LNCAP (cell line): ENCODE results near the gene SKIL.

ENCODE experiments used
- CTCF ChIP-seq: fragments of 450-650 bp; IDR thresholded peaks from 2 replicates; pipeline ENCODE4 v1.5.1; 2017; ENCODE audit warnings: mild to moderate bottlenecking

The SKIL gene

DNA sequence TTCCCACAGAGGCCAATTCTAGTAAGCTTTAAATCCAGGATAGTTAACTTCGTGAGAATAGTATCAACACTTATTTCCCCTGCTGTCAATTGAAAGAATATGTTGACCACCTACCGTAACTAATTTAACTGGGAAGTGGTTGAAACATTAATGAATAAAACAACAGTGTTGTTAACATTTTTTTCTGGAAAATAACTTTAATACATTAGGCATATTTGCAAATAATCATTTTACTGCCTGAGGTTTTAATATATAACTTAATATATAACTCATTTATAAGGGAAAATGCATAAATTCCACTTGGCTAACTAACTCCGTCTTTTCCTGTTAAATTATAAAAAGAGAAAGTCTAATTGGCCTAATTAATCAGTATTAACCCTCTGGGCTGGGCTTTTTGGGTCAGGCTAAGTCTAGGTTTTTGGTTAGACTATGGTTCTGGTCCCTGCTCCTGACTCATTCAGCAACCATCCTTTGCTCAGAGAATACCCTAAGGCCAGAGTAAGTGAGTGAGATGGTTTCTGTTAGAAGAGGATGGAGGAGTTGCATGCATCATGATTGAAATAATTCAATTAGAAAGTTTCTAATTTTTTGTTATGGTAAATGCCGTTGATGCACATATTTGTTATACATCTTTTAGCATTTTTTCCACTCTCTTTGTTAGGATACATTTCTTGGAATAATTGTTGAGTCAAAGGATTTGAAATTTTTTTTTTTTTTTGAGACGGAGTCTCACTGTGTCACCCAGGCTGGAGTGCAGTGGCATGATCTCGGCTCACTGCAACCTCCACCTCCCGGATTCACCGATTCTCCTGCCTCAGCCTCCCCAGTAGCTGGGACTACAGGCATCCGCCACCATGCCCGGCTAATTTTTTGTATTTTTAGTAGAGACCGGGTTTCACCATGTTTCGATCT is 10.8 kb upstream of the SKIL start:
- TF ChIP-seq CTCF = no peak

GRCh38 chr3:170350515-170351413 is 6.8 kb upstream of the SKIL start:
- TF ChIP-seq CTCF = no peak

DNA sequence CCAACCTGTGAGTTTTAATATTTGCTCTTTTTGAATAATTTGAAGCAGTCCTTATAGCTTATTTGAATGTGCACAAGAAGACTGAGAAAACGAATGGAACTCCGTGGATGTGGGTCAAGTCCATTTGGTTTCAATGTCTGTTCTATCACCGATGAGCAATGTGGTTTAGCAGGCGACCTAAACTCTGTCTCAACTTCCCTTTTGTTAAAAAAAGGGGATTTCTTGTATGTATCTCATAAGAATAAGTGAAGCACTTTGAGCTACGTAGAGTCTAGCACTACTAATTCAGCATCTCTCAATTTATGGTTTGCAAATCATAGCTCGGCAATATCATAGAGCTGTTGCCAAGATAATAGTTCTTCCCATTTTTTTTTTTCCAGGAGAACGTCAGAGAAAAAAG is 4.6 kb upstream of the SKIL start:
- TF ChIP-seq CTCF = no peak

DNA sequence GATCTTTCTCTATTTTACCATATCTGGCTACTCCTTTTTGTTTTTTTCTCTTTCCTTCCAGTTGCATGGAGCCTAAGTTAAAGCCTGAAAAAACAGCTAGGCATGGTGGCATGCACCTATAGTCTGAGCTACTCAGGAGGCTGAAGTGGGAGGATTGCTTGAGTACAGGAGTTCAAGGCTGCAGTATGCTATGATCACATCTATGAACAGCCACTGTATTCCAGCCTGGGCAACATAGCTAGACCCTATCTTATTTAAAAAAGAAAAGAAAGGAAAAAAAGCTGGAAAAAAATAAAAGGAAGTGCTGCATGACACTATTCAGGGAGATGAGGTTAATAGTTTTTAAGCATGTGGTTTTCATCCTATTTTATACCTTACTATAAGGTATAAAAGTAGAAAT is 4.0 kb upstream of the SKIL start:
- TF ChIP-seq CTCF = no peak

- TF ChIP-seq CTCF = no peak
These were observed 2.8 kb upstream of the SKIL start for GRCh38 chr3:170354760-170355159.

DNA sequence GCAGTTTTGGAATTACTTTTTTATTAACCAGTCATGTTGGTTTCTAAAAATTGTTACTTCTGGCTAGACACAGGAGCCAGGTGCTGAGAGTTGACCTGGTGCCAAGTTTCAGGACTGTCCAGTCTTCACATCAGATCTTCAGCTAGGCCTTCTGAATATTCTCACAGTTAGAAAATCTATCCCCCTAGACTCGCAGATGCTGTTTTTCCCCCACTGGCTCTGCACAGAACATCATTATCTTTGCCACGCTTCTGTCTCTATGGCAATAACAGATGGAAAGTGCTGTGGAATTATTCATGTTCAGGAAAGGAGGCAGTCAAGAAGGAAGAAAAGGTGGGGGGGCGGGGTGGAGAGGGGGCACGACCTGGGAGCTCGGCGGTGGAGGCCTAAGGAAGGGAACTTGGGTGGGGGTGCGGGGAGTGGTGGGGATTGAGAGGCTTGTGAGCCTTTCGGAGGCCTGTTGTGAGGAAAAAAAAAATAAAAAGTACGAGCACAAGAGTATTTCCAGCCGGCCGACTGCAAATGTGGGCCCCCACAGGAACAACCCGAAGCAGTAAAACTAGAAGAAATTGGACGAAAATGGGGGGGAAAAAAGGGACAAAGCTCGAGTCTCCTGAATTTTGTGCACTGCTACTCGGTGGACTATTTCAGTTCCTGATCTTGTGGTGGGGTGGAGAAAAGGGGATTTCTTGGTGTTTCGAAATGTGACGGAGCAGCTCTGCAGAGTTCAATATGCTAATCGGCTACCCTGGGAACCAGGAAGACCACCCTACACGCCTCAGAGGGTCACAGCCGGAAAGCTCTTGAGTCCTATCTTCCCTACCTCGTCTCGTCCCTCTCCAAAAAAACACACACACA is 1.5 kb upstream of the SKIL start:
- no peak for TF ChIP-seq CTCF

DNA sequence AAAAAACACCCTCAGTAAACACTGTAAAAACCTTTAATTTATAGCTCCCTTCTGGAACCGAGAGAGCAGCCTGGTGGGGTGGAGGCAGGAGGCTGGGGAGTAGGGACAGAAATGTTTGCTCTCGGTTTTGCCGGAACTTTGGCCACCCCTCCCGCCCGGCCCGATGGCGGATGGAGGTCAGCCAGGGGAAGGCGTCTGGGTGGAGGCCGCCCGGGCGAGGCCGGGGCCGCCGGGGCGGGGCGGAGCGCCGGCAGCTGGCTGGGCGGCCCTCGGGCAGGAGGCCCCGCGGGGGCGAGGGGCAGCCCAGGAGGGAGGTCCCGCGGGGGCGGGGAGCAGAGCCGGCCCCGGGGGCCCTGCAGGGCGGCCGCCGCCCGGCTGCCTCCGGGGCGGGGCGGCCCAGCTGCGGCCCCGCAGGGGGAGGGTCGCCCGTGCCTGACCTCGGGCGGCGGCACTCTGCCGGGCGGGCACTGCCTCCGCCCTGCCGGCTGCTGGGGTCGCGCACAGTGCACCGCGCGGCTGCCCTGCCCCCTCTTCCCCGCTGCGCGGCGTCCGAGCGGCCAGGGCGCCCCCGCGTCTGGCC is 829 bp upstream of the SKIL start:
- no peak for TF ChIP-seq CTCF
